HG03571 (cell line): ENCODE measurements around the gene CTAG1B.
"Not testable (repeated sequence)": the region's sequence is repeated elsewhere in the genome, so short reads cannot be mapped to it uniquely, and the experiment has no call there.

ENCODE experiments used
- ATAC-seq: cut with Tn5 transposase; IDR thresholded peaks from one replicate; pipeline ENCODE4 v1.9.1; 2021; ENCODE audit not compliant: unreplicated experiment

The CTAG1B gene

DNA sequence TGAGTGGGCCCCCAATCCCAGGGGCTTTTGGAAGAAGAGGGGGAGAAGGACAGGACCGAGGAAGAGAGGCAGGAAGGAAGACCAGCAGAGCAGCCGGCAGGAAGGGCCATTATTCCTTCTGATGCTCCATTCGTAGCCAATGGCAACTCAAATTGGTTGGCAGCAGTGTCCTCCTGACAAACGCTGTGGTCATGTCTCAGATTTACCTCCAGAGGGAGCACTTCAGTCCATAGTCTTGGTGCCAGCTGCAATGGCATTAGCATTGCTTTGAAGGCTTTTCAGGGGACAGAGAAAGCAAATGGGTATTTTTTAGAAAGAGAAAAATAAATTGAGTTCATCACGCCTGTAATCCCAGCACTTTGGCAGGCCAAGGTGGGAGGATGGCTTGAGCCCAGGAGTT is 9.9 kb upstream of the CTAG1B start:
- not testable (repeated sequence) for ATAC-seq

DNA sequence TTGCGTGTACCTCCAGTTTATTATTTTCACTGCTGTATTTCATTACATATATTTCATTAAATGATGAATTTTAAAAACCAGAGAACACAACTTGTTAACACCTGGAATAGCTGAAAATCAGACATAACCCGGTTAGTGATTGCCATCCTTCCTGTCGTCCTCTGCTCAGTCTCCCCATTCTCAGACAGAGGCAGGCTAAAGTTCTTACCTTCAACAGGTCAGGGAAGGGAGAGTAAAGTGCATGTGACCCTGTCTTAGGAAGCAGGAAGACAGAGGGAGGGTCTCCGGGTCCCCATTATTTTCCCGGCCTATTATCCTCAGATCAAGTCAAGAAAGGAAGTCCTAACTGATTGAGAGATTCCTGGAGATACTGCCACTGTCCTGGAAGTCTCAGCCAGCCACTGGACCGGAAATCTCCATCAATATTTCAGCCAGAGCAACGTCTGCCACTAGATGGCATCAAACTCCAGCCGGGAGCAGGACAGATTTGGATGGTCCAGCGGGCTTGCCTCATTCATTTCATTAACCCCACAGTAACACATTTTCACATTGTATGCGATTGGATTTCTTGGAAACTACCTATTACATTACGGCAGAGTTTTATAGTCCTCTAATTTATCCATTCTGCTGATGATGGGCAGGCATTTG is 1.8 kb upstream of the CTAG1B start:
- not testable (repeated sequence) for ATAC-seq

DNA sequence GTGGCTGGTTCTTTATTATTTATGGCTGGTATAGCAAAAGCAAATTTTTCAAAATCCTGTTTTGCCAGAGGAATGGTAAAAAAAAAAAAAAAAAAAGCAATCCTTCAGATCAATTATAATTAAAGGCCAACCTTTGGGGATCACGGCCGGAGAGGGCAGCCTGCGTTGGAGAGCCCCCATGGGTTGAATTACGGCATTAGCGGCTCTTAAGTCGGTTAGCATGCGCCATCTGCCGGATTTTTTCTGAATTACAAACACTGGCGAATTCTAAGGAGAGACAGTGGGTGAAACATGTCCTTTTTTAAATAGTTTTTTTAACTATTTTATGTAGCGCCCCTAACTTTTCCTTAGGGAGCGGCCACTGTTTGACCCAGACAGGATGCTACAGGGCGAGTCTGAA is 5.5 kb downstream of the CTAG1B start:
- not testable (repeated sequence) for ATAC-seq

DNA sequence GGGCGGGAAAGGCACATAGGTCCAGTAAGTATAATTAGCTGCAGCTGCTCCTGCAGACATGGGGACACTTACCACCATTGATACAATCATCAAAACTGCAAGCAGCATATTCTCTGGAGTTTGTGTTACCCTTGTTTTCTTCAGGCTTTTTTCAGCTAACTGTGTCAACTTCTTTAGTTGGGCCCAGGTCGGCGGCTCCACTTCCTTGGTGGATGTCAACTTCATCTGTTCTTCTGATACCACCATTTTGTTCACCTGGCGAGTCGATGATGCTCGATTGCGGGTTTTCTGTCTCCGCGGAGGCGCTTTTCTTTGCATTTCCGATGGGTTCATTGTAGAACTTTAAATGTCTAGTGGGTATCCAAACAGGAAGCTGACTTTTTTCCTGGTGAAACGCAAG is 7.9 kb downstream of the CTAG1B start:
- not testable (repeated sequence) for ATAC-seq

DNA sequence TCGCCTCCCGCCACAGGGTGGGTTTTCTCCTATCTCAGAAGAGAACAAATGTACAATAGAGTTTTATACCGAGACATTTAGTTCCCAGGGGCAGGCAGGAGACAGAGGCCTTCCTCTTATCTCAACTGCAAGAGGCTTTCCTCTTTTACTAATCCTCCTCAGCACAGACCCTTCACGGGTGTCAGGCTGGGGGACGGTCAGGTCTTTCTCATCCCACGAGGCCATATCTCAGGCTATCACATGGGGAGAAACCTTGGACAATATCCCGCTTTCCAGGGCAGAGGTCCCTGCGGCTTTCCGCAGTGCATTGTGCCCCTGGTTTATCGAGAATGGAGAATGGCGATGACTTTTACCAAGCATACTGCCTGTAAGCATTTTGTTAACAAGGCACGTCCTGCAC is 10.3 kb downstream of the CTAG1B start:
- not testable (repeated sequence) for ATAC-seq

DNA sequence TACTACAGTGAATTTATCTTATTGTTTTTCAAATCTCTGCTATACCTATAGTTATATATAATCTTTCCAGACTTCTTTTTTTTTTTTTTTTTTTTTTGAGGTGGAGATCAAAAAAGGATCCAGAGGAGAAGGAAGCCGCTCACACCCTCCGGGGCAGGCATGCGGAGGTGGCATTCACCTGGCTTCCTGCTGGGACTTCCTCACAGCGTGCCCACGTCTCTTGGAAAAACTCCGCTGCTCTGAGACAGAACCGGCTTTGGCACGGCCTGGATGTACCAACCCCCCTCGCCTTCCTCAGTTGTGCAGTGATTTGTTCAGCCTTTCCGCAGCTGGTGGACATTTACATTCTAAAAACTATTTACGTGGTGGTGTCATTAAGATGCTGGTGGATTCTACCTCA is 11.1 kb downstream of the CTAG1B start:
- not testable (repeated sequence) for ATAC-seq

DNA sequence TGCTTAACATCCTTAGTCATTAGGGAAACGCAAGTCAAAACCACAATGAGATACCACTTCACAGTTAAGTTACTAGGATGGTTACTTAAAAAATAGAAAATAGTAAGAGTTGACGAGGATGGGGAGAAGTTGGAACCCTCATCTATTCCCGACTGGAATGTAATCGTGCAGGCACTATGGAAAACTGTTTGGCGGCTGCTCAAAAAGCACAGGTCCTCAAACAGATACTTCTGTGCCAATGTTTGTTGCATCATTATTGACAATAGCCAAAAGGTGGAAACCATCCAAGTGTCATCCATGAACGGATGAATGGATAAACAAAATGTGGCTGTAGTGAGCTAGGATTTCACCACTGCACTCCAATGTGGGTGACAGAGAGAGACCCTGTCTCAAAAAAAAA is 11.7 kb downstream of the CTAG1B start:
- ATAC-seq = no peak

DNA sequence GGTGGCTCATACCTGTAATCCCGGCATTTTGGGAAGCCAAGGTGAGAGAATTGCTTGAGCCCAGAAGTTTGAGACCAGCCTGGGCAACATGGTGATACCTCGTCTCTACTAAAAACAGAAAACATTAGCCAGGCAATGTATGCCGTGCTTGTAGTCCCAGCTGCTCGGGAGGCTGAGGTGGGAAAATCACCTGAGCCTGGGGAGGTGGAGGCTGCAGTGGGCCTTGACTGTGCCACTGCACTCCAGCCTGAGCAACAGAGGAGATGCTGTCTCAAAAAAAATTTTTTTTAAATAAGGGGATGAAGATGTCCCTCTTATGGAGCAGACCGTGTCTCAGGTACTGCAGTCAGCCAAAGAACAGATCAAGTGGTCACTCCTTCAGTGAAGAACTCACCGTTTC is 13.5 kb downstream of the CTAG1B start:
- ATAC-seq = no peak

DNA sequence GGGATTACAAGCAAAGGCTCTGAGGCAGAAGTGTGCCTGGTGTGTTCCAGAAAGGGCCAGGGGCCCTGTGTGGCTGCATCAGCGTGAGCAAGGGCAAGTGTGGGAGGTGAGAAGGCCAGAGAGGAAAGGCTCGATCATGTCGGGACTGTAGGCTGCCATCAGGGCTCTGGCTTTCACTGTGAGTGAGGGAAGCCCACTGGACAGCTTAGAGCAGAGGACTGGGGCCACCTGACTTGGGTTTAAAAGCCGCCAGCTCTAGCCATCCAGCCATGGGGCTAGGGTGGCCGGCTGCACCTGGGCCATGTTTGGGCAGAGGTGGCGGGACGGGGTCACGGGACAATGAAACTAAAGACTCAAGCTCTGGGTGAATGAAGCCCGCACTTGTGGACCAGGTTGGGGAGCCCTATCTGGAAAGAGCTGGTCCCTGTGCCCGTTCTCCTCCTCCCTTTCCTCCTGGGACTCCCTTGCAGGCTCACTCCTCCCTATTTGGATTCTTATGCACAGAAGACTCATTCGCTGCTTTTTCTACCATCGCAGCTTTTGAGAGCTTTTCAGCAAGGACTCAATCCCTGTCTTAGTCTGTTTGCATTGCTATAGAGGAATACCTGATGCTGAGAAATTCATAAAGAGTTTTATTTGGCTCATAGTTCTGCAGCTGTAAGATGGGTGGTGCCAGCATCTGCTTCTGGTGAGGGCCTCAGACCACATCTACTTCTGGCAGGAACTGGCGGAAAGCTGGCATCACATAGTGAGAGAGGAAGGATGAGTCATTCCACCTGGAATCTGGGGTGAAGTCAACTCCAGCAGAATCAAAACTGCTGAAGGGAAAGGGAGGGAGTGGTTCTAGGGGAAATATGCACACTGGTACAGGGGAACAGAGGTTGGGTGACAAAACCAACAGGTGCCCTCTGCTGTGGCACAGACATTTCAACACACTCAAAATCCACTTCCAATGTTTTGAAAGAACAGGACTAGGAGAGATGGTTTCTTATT is 15.3 kb downstream of the CTAG1B start:
- ATAC-seq = no peak

DNA sequence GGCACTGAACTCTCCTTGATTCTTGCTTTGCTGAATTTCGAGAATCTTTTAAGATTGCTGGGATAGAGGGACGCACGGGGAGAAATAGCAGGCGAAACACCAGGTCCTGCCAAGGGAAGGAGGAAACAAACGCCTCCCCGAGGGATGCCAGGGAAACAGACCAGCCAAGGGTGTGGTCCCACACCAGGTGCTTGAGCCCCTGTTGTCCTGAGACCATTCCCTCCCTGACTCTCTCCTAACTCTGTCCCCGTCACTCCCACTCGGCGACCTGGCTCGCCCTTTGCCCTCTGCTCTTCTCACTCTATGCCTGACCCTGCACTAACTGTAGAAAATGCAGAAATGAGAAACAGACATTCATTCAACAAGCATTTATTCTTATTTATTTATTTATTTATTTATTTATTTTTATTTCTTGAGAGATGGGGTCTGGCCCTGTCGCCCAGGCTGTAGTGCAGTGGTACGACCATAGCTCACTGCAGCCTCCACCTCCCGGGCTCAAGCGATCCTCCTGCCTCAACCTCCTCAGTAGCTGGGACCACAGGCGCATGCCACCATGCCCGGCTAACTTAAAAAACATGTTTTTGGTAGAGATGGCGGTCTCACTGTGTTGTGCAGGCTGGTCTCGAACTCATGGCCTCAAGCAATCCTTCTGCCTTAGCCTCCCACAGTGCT is 16.2 kb downstream of the CTAG1B start:
- no peak for ATAC-seq

DNA sequence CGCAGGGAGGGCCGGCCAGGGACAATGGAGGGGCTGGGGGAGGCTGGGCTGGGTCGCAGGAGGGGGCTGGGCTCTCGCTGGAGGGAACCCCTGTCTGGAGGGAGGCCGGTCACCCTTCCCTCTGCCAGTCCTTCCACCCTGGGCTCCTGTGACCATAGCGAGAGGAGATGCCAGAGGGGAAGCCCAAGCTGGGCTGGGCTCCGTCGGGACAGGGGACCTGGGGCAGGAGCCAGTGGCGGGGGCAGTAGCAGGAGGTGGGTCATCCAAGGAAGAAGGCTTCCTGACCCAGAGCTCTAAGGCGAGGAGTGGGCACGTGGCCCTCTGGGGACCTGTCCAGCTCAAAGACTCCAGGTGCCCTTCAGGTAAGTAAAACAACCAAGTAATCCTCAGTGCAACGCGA is 16.9 kb downstream of the CTAG1B start:
- ATAC-seq = no peak

DNA sequence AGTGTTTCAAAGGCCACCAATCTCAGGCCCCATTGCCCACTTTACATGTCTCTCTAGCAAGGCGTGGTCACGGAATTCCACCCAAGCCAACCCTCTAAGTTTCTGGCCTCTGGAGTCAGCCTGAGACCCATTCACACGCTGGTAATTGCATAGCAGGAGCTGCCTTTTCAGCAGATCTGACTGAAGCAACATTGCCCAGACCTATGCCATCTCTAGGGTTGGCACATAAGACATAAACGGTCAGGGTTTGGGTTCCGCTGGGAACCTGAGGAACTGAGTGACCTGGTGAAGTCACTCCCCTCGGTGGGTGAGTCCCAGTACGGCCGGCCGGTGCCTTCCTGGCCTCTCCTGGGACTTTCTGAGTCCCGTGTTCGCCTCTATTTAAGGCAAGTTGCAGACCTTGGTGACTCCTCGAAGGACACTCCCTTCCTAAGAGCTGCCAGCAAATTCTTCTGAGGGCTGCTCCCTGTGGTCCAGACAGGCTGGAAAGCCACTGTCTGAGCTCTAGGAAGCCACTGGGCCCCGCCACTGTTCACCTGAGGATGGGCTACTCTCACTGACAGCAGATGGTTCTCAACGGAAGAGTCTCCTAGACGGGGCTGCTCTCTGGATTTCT is 18.2 kb downstream of the CTAG1B start:
- ATAC-seq = no peak

DNA sequence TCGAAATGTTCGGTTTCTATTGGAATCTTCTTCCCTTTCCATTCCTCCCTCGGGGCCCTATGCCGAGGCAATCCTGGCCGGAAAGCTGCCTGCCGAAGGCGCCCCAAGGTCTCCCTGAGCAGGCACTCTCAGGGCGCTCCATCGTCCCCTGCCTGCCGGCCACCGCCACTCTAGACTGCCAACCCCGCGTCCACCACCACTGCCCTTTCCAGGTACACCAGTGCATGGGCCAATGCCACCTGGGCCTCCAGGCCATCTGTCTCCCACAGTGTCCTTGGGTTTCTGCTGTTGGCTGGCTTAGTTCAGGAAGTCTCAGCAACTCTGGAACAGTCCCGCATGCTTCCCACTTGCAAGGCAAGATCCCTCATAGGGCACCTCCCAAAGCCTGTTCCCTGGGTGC is 19.6 kb downstream of the CTAG1B start:
- ATAC-seq = no peak

DNA sequence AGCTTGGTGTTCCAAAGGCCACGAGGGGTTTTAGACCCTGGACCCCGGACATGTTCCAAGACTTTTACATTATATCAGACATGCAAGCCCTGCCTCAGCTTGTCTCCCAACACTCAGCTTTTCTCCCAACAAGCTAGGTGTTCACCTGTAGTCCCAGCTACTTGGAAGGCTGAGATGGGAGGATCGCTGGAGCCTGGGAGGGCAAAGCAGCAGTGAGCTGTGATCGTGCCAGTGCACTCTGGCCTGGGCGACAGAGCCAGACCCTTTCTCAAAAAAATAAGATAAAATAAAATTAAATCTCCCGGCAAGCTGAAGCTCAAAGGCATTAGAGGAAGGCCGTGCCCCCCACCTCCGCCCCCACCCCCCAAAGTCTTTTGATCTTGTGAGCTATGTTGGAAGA is 20.4 kb downstream of the CTAG1B start:
- no peak for ATAC-seq

DNA sequence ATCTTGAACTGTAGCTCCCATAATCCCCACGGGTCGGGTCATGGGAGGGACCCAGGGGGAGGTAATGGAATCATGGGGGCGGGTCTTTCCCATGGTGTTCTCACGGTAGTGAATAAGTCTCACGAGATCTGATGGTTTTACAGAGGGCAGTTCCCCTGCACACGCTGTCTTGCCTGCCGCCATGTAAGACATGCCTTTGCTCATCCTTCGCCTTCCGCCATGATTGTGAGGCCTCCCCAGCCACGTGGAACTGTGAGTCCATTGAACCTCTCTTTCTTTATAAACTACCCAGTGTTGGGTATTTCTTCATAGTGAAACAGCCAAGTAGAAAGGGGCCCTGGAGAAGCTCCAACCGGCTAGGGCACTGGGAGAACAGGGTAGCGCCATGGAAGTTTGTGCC is 21.9 kb downstream of the CTAG1B start:
- ATAC-seq = no peak

DNA sequence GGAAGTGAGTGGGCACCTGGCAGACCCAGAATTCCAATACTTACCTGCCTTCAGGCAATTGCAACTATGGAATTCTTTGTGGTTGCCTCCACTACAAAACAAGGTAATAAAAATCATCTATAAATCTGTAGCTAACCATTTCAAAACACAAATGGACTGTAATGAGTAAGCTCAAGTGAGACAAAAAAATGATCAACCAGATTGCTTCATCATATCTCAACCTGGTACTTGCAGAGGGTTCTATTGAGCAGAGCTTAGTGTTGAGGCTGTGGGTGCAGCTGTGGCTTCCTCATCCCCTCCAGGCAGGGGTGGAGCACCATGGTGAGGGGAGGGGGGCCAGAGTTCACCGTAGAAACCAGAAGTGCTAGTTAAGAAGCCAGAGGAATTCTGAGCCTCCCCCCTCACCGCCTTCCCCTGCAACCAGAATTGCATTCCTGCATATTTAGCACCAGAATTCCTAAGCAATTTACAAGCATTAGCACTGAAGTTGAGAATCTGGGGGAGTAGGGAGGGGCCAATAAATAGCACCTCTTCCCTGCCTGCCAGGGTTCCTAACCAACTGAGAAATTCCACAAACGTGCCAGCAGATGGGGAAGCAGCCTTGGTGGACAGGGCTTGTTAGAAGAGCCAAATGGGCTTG is 22.7 kb downstream of the CTAG1B start:
- no peak for ATAC-seq

DNA sequence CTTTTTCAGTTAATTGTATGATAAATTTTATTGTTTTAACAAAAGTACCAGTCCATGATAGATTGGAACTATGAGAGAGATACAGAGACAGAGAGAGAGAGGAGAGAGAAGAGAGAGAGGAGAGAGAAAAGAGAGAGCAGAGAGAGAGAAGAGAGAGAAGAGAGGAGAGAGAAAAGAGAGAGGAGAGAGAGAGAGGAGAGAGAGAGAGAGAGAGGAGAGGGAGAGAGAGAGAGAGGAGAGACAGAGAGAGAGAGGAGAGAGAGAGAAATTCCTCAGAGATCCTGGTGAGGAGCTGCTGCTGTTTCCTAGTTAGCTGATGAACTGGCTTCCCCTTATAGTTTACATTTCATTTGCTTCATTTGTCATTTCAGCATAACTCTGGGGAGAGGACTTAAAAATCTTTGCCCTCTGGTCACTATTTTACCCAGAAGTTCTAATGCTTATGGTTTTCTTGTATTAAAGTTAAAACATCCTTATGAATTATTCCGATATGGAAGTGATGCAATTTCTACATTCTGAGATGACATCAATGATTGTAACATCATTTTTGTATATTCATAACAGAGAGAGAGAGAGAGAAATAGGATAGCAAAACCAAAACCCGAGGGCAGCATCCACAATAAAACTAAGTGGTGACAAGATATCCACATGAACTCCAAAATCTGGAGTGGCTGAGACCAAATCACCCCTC is 23.4 kb downstream of the CTAG1B start:
- no peak for ATAC-seq

DNA sequence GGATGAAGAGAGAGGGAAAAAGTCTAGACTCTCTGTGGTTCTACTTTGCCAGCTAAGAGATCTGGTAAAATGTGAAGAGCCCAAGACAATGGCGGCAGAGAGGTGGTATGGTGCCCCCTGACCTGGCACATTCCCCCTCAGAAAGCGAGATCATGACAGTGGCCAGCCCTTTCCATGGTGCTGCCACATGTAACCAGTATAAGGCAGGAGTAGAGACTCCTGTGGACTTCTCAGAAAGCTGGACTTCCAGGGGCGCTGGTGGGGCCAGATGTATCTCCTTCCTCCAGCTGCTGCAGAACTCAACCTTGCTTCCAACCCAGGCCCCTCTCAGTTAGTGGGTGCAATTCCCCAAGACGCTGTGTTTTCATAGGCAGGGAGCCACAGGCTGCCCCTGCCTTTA is 24.6 kb downstream of the CTAG1B start:
- ATAC-seq = no peak

DNA sequence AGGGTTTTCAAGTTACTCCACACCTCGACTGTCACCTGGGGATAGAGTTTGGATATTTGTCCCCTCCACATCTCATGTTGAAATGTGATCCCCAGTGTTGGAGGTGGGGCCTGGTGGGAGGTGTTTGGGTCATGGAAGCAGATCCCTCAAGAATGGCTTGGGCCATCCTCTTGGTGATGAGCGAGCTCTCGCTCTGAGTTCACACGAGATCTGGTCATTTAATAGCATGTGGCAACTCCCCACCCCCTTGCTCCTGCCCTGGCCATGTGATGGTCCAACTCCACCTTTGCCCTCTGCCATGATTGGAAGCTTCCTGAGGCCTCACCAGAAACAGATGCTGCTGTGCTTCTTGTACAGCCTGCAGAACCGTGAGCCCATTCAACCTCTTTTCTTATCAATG is 25.9 kb downstream of the CTAG1B start:
- no peak for ATAC-seq

DNA sequence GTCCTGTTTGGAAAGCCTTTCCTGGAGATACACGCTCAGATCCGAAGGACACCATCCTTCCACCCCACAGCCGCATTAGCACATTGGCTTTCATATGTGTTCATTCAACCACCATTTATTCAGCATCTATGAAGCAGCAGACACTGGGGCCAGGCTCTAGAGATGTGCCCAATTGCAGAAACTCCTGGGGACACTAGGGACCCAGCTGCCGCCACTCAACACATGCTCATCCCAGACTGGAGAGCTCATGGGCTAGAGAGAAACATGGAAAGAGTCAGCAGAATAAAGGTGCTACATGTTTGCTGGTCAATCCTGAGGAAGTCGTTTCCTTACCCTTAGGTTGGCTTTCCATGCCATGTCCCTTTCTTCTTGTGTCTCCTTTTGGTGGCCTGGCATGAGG is 26.6 kb downstream of the CTAG1B start:
- no peak for ATAC-seq
